22Rv1 (cell line): Measurements from ENCODE around the gene BBS7.

Source experiments
- H3K27ac ChIP-seq: fragments of 450-650 bp; 2 replicates; pipeline ENCODE4 v1.5.1; 2017
- ZFX ChIP-seq: fragments of 450-650 bp; IDR thresholded peaks from 2 replicates; pipeline ENCODE4 v1.6.1; 2017; ENCODE audit warnings: antibody characterized with exemption, borderline replicate concordance
- TF ChIP-seq, protein P1 (sequence below): fragments of 450-650 bp; IDR thresholded peaks from 2 replicates; pipeline ENCODE4 v1.5.1; 2017; ENCODE audit warnings: mild to moderate bottlenecking

The BBS7 gene

GRCh38 chr4:121776610-121777401 is 93.5 kb downstream of the BBS7 start:
- TF ChIP-seq ZFX, result no peak
- TF ChIP-seq, protein P1, sequence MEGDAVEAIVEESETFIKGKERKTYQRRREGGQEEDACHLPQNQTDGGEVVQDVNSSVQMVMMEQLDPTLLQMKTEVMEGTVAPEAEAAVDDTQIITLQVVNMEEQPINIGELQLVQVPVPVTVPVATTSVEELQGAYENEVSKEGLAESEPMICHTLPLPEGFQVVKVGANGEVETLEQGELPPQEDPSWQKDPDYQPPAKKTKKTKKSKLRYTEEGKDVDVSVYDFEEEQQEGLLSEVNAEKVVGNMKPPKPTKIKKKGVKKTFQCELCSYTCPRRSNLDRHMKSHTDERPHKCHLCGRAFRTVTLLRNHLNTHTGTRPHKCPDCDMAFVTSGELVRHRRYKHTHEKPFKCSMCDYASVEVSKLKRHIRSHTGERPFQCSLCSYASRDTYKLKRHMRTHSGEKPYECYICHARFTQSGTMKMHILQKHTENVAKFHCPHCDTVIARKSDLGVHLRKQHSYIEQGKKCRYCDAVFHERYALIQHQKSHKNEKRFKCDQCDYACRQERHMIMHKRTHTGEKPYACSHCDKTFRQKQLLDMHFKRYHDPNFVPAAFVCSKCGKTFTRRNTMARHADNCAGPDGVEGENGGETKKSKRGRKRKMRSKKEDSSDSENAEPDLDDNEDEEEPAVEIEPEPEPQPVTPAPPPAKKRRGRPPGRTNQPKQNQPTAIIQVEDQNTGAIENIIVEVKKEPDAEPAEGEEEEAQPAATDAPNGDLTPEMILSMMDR, result no peak
- no peak overlapping the region for H3K27ac ChIP-seq
